ENCODE results near the gene DST.

DST gene

DNA sequence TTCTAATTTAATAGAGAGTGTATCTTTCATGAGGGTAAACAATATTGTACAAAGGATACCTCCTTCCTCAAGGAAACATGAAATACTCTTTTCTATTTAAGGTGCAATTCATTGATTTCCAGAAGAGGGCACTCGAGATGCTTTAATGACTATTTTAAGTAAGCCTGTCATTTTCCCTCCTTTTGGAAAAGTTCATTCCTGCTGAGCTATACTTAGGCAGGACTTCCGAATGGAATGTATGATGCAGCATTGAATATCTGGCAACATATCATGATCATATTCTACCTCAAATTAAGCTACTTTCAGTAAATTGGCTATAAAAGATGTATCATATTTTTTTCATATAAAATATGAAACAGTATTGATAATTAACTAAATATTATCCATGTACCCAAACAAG is 5.0 kb downstream of the DST start:
- Histone ChIP-seq H3K27ac (ENCODE audit: insufficient read depth in 1 of 2, low read depth in 1 of 2, low read length in 2 of 2, poor library complexity in 1 of 2, severe bottlenecking in 2 of 2) (no peak overlapping the region), H3K4me3 (ENCODE audit: control insufficient read depth in 1 of 7, extremely low read depth in 1 of 7, insufficient read depth in 4 of 7, low read depth in 2 of 7, low read length in 6 of 7) (no peak overlapping the region), H3K27me3 (replicated peaks in 2 of 5; ENCODE audit: control insufficient read depth in 4 of 5, insufficient read depth in 5 of 5, low read length in 4 of 5) (no peaks in the 10 kb centered on the region), H3K4me1 (ENCODE audit: control extremely low read depth in 1 of 4, control insufficient read depth in 4 of 4, insufficient read depth in 4 of 4, low read length in 3 of 4) (no peaks in the 10 kb centered on the region), H3K9me3 (ENCODE audit: control extremely low read depth in 1 of 5, control insufficient read depth in 4 of 5, insufficient read depth in 2 of 5, low read depth in 1 of 5, low read length in 4 of 5) (no peaks in the 10 kb centered on the region), H3K36me3 (ENCODE audit: control insufficient read depth in 4 of 4, insufficient read depth in 4 of 4, low read length in 3 of 4) (peaks cover 0 to 11% (median 2%) of the 10 kb centered on the region in 4 experiments)
- DNase-seq, result peak; percentile 57 to 72 (median 57)
- POLR2A ChIA-PET, result interaction anchor here (0.6 kb wide), 1 partner anchor 238 kb away, joined by 3 read pairs; no protein-coding TSS in a partner anchor
- WGBS (ENCODE audit: insufficient coverage), result no CpG with 5 or more reads among the region's 2 CpGs
- CTCF ChIA-PET, result interaction anchor here (0.7 to 7.1 kb wide), 19 partner anchors 11 to 214 kb away, joined by 3 to 75 read pairs (median 3); no protein-coding TSS in a partner anchor

DNA sequence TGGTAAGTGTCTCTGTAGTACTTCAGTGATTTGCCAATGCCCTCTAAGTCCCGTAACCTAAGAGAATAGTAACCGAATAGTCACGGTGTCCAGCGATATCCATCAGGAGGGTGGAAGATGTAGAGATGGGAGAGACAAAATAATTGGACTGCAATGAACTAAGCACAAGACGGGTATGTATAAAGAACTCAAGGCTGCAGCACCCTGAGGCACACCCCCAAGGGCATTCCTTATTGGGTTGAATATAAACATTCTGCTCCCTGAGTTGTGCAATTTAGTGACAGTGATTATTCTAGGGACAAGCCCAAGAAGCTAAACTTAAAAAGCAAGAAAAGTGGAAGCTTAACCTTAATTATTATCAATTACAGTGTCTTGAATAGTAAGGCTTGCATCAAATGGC is 14.6 kb downstream of the DST start:
- POLR2A ChIA-PET, result no interaction called here
- CTCF ChIA-PET, result interaction anchor here (1.0 kb wide), 1 partner anchor 15 kb away, joined by 3 read pairs; the partner anchor contains the start of gene DST
- DNase-seq, result no peak
- 100% methylated on average over 4 of the region's 5 CpGs for WGBS (ENCODE audit: insufficient coverage)
- Histone ChIP-seq H3K4me1 (ENCODE audit: control extremely low read depth in 1 of 4, control insufficient read depth in 4 of 4, insufficient read depth in 4 of 4, low read length in 3 of 4) (no peaks in the 10 kb centered on the region), H3K4me3 (ENCODE audit: control insufficient read depth in 1 of 7, extremely low read depth in 1 of 7, insufficient read depth in 4 of 7, low read depth in 2 of 7, low read length in 6 of 7) (no peak overlapping the region), H3K27me3 (replicated peaks in 2 of 5; ENCODE audit: control insufficient read depth in 4 of 5, insufficient read depth in 5 of 5, low read length in 4 of 5) (no peaks in the 10 kb centered on the region), H3K9me3 (ENCODE audit: control extremely low read depth in 1 of 5, control insufficient read depth in 4 of 5, insufficient read depth in 2 of 5, low read depth in 1 of 5, low read length in 4 of 5) (no peaks in the 10 kb centered on the region), H3K27ac (ENCODE audit: insufficient read depth in 1 of 2, low read depth in 1 of 2, low read length in 2 of 2, poor library complexity in 1 of 2, severe bottlenecking in 2 of 2) (no peak overlapping the region), H3K36me3 (ENCODE audit: control insufficient read depth in 4 of 4, insufficient read depth in 4 of 4, low read length in 3 of 4) (peaks cover 0 to 31% (median 5%) of the 10 kb centered on the region in 4 experiments)

DNA sequence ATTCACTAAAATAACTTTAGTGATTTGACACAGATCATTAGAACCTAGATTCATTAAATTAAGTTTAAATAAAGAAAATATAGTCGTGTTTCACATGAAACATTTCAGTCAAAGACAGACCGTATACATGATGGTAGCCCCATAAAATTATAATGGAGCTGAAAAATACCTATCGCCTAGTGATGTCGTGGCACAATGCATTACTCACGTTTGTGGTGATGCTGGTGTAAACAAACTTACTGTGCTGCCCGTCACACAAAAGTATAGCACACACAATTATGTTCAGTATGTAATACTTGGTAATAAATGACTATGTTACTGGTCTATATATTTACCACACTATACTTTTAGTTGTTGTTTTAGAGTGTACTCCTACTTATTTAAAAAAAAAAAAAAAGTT is 17.3 kb downstream of the DST start:
- Histone ChIP-seq H3K4me3 (ENCODE audit: control insufficient read depth in 1 of 7, extremely low read depth in 1 of 7, insufficient read depth in 4 of 7, low read depth in 2 of 7, low read length in 6 of 7) (no peak overlapping the region), H3K4me1 (ENCODE audit: control extremely low read depth in 1 of 4, control insufficient read depth in 4 of 4, insufficient read depth in 4 of 4, low read length in 3 of 4) (no peaks in the 10 kb centered on the region), H3K27me3 (replicated peaks in 2 of 5; ENCODE audit: control insufficient read depth in 4 of 5, insufficient read depth in 5 of 5, low read length in 4 of 5) (no peaks in the 10 kb centered on the region), H3K9me3 (ENCODE audit: control extremely low read depth in 1 of 5, control insufficient read depth in 4 of 5, insufficient read depth in 2 of 5, low read depth in 1 of 5, low read length in 4 of 5) (no peaks in the 10 kb centered on the region), H3K27ac (ENCODE audit: insufficient read depth in 1 of 2, low read depth in 1 of 2, low read length in 2 of 2, poor library complexity in 1 of 2, severe bottlenecking in 2 of 2) (no peak overlapping the region), H3K36me3 (ENCODE audit: control insufficient read depth in 4 of 4, insufficient read depth in 4 of 4, low read length in 3 of 4) (peaks cover 0 to 22% (median 4%) of the 10 kb centered on the region in 4 experiments)
- ChIA-PET CTCF (interaction anchor here (1.2 kb wide), 1 partner anchor 72 kb away, joined by 3 read pairs; no protein-coding TSS in a partner anchor), POLR2A (no interaction called here)
- 100% methylated on average over 2 of the region's 6 CpGs for WGBS (ENCODE audit: insufficient coverage)
- DNase-seq, result no peak

GRCh38 chr6:56624728-56625069 is 18.0 kb downstream of the DST start:
- CTCF ChIA-PET, result no interaction called here
- Histone ChIP-seq H3K27ac (ENCODE audit: insufficient read depth in 1 of 2, low read depth in 1 of 2, low read length in 2 of 2, poor library complexity in 1 of 2, severe bottlenecking in 2 of 2) (no peak overlapping the region), H3K4me1 (ENCODE audit: control extremely low read depth in 1 of 4, control insufficient read depth in 4 of 4, insufficient read depth in 4 of 4, low read length in 3 of 4) (no peaks in the 10 kb centered on the region), H3K27me3 (replicated peaks in 2 of 5; ENCODE audit: control insufficient read depth in 4 of 5, insufficient read depth in 5 of 5, low read length in 4 of 5) (no peaks in the 10 kb centered on the region), H3K9me3 (ENCODE audit: control extremely low read depth in 1 of 5, control insufficient read depth in 4 of 5, insufficient read depth in 2 of 5, low read depth in 1 of 5, low read length in 4 of 5) (no peaks in the 10 kb centered on the region), H3K4me3 (ENCODE audit: control insufficient read depth in 1 of 7, extremely low read depth in 1 of 7, insufficient read depth in 4 of 7, low read depth in 2 of 7, low read length in 6 of 7) (no peak overlapping the region), H3K36me3 (ENCODE audit: control insufficient read depth in 4 of 4, insufficient read depth in 4 of 4, low read length in 3 of 4) (peaks cover 0 to 29% (median 4%) of the 10 kb centered on the region in 4 experiments)
- POLR2A ChIA-PET, result no interaction called here
- no CpG with 5 or more reads among the region's 1 CpG for WGBS (ENCODE audit: insufficient coverage)
- no peak for DNase-seq

GRCh38 chr6:56624046-56624727 is 18.5 kb downstream of the DST start:
- WGBS (ENCODE audit: insufficient coverage), result no CpG with 5 or more reads among the region's 5 CpGs
- CTCF ChIA-PET, result no interaction called here
- POLR2A ChIA-PET, result no interaction called here

DNA sequence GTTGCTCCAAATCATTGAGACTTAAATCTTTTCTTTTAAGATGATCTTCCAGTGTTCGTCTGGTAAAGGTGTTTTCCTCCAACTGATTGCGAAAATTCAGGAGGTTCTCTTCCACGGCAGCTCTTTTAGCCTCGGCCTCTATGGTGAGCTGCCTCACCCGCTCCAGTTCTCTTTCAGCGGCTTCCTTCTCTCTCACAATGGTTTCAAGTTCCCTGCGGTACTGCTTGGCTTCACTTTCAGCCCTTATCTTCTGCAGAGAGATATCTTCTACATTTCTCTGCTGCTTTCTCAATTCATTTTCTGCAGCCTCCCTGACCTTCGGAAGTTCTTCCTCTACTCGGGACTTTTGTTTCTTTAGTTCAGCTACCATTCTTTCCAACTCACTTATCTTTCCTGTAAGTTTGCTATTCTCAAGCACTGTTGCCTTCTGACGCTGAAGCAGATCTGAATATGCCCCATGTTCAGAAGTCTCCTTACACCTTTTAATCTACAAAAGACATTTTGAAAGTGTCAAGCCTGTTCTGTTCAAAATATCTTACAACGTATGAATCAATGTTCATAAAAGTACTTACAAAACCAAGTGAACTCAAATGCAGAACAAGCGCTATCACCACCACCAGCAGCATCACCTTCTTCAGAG is 22.3 kb downstream of the DST start:
- Histone ChIP-seq H3K27ac (ENCODE audit: insufficient read depth in 1 of 2, low read depth in 1 of 2, low read length in 2 of 2, poor library complexity in 1 of 2, severe bottlenecking in 2 of 2) (no peak overlapping the region), H3K4me3 (ENCODE audit: control insufficient read depth in 1 of 7, extremely low read depth in 1 of 7, insufficient read depth in 4 of 7, low read depth in 2 of 7, low read length in 6 of 7) (no peak overlapping the region), H3K9me3 (ENCODE audit: control extremely low read depth in 1 of 5, control insufficient read depth in 4 of 5, insufficient read depth in 2 of 5, low read depth in 1 of 5, low read length in 4 of 5) (no peaks in the 10 kb centered on the region), H3K4me1 (ENCODE audit: control extremely low read depth in 1 of 4, control insufficient read depth in 4 of 4, insufficient read depth in 4 of 4, low read length in 3 of 4) (no peaks in the 10 kb centered on the region), H3K27me3 (replicated peaks in 2 of 5; ENCODE audit: control insufficient read depth in 4 of 5, insufficient read depth in 5 of 5, low read length in 4 of 5) (no peaks in the 10 kb centered on the region), H3K36me3 (ENCODE audit: control insufficient read depth in 4 of 4, insufficient read depth in 4 of 4, low read length in 3 of 4) (peaks cover 0 to 33% (median 2%) of the 10 kb centered on the region in 4 experiments)
- no peak for DNase-seq
- WGBS (ENCODE audit: insufficient coverage), result 97% methylated on average over 12 of the region's 12 CpGs
- POLR2A ChIA-PET, result no interaction called here
- CTCF ChIA-PET, result interaction anchor here (1.1 to 1.3 kb wide), 3 partner anchors 18 to 26 kb away, joined by 3 to 4 read pairs (median 3); no protein-coding TSS in a partner anchor

More at GRCh38 chr6:56624046-56624727, 18.5 kb downstream of the DST start:
- H3K27ac ChIP-seq (ENCODE audit: insufficient read depth in 1 of 2, low read depth in 1 of 2, low read length in 2 of 2, poor library complexity in 1 of 2, severe bottlenecking in 2 of 2), result no peak overlapping the region
- no peaks in the 10 kb centered on the region for H3K9me3 ChIP-seq (ENCODE audit: control extremely low read depth in 1 of 5, control insufficient read depth in 4 of 5, insufficient read depth in 2 of 5, low read depth in 1 of 5, low read length in 4 of 5)
- no peak for DNase-seq
- H3K4me1 ChIP-seq (ENCODE audit: control extremely low read depth in 1 of 4, control insufficient read depth in 4 of 4, insufficient read depth in 4 of 4, low read length in 3 of 4), result no peaks in the 10 kb centered on the region
- H3K4me3 ChIP-seq (ENCODE audit: control insufficient read depth in 1 of 7, extremely low read depth in 1 of 7, insufficient read depth in 4 of 7, low read depth in 2 of 7, low read length in 6 of 7), result no peak overlapping the region
- H3K36me3 ChIP-seq (ENCODE audit: control insufficient read depth in 4 of 4, insufficient read depth in 4 of 4, low read length in 3 of 4), result peaks cover 0 to 31% (median 4%) of the 10 kb centered on the region in 4 experiments
- no peaks in the 10 kb centered on the region for H3K27me3 ChIP-seq (replicated peaks in 2 of 5; ENCODE audit: control insufficient read depth in 4 of 5, insufficient read depth in 5 of 5, low read length in 4 of 5)

DNA sequence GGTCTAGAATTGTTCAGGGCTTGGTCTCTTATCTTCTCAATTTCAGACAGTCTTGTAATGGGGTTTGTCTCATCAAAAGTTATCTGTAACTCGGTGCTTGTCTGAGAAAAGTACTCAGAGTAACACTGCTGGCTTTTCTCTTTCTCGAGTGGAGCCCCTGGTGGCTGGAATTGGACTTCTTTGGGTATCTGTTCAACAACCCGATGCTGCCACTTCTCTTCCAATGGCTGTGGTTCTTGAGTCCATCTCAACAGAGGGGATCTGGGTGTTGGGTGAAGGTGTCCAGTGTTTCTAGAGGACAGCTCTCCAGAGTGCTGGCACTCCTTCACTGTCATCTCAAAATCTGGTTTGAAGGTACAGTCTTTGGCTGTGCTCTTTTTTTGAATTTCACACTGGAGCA is 24.6 kb downstream of the DST start:
- Histone ChIP-seq H3K4me1 (ENCODE audit: control extremely low read depth in 1 of 4, control insufficient read depth in 4 of 4, insufficient read depth in 4 of 4, low read length in 3 of 4) (no peaks in the 10 kb centered on the region), H3K4me3 (ENCODE audit: control insufficient read depth in 1 of 7, extremely low read depth in 1 of 7, insufficient read depth in 4 of 7, low read depth in 2 of 7, low read length in 6 of 7) (no peak overlapping the region), H3K9me3 (ENCODE audit: control extremely low read depth in 1 of 5, control insufficient read depth in 4 of 5, insufficient read depth in 2 of 5, low read depth in 1 of 5, low read length in 4 of 5) (no peaks in the 10 kb centered on the region), H3K36me3 (ENCODE audit: control insufficient read depth in 4 of 4, insufficient read depth in 4 of 4, low read length in 3 of 4) (peaks cover 0 to 24% (median 0%) of the 10 kb centered on the region in 4 experiments), H3K27me3 (replicated peaks in 2 of 5; ENCODE audit: control insufficient read depth in 4 of 5, insufficient read depth in 5 of 5, low read length in 4 of 5) (no peaks in the 10 kb centered on the region), H3K27ac (ENCODE audit: insufficient read depth in 1 of 2, low read depth in 1 of 2, low read length in 2 of 2, poor library complexity in 1 of 2, severe bottlenecking in 2 of 2) (no peak overlapping the region)
- CTCF ChIA-PET, result interaction anchor here (0.7 to 1.5 kb wide), 3 partner anchors 24 to 240 kb away, joined by 3 to 5 read pairs (median 3); no protein-coding TSS in a partner anchor
- 96% methylated on average over 2 of the region's 3 CpGs for WGBS (ENCODE audit: insufficient coverage)
- POLR2A ChIA-PET, result no interaction called here
- no peak for DNase-seq

Data from common myeloid progenitor, CD34-positive (primary cell).